DND-41 (cell line): ENCODE results near the gene C1QB.
"Not testable (repeated sequence)": the region's sequence is repeated elsewhere in the genome, so short reads cannot be mapped to it uniquely, and the experiment has no call there.

ENCODE experiments used
- ATAC-seq: fragments of 200-7000 bp; cut with Tn5 transposase; 3 replicates; pipeline ENCODE4 v1.9.1; 2021; ENCODE audit warnings: low read depth; ENCODE audit not compliant: insufficient read depth
- DNase-seq: peaks from one replicate; pipeline ENCODE4 v3.0.0-alpha.2; 2020
- H2AFZ ChIP-seq: 2 replicates; pipeline ENCODE4 v1.6.0; 2012; ENCODE audit warnings: low read depth, low read length
- H3K27ac ChIP-seq: 2 replicates; pipeline ENCODE4 v1.5.1; 2012; ENCODE audit warnings: low read length, inconsistent platforms
- H3K27me3 ChIP-seq: fragments of 200-600 bp; sonication (generic); 2 replicates; pipeline ENCODE4 v1.6.0; 2012; ENCODE audit warnings: low read length, mild to moderate bottlenecking, inconsistent platforms; ENCODE audit not compliant: insufficient read depth, poor library complexity
- H3K36me3 ChIP-seq: 2 replicates; pipeline ENCODE4 v1.5.1; 2012; ENCODE audit warnings: low read length, inconsistent platforms; ENCODE audit not compliant: insufficient read depth
- H3K4me1 ChIP-seq: 2 replicates; pipeline ENCODE4 v1.5.1; 2012; ENCODE audit warnings: mild to moderate bottlenecking, low read length; ENCODE audit not compliant: insufficient read depth
- H3K4me2 ChIP-seq: 2 replicates; pipeline ENCODE4 v1.6.0; 2012; ENCODE audit warnings: mild to moderate bottlenecking, moderate library complexity, low read length, inconsistent platforms; ENCODE audit not compliant: insufficient read depth
- H3K4me3 ChIP-seq, 2 experiments: fragments of 200-600 bp in 1 of 2; shearing (Covaris generic) in 1 of 2; 2 replicates each; pipeline ENCODE4 v1.5.1; 2012 to 2016; ENCODE audit warnings: inconsistent platforms in 2 of 2, low read length in 2 of 2, mild to moderate bottlenecking in 2 of 2, low read depth in 1 of 2, moderate library complexity in 1 of 2
- H3K79me2 ChIP-seq: 2 replicates; pipeline ENCODE4 v1.6.0; 2012; ENCODE audit warnings: low read length, inconsistent platforms; ENCODE audit not compliant: insufficient read depth
- H3K9ac ChIP-seq: 2 replicates; pipeline ENCODE4 v1.6.0; 2012; ENCODE audit warnings: low read depth, mild to moderate bottlenecking, inconsistent platforms, low read length, moderate library complexity
- H3K9me3 ChIP-seq: 2 replicates; pipeline ENCODE4 v1.5.1; 2012; ENCODE audit warnings: low read length, moderate library complexity, mild to moderate bottlenecking, inconsistent platforms; ENCODE audit not compliant: insufficient read depth, severe bottlenecking
- H4K20me1 ChIP-seq: 2 replicates; pipeline ENCODE4 v1.6.0; 2012; ENCODE audit warnings: low read length; ENCODE audit not compliant: insufficient read depth
- EZH2 ChIP-seq: IDR thresholded peaks from 3 replicates; pipeline ENCODE4 v1.6.1; 2012; ENCODE audit warnings: borderline replicate concordance, low read depth, mild to moderate bottlenecking, moderate library complexity, low read length, inconsistent platforms; ENCODE audit not compliant: severe bottlenecking
- TF ChIP-seq, protein P1 (sequence below): IDR thresholded peaks from 2 replicates; pipeline ENCODE4 v1.5.1; 2012; ENCODE audit warnings: borderline replicate concordance, low read length, moderate library complexity, mild to moderate bottlenecking; ENCODE audit not compliant: poor library complexity, severe bottlenecking; ENCODE audit errors: extremely low read depth

The C1QB gene

DNA sequence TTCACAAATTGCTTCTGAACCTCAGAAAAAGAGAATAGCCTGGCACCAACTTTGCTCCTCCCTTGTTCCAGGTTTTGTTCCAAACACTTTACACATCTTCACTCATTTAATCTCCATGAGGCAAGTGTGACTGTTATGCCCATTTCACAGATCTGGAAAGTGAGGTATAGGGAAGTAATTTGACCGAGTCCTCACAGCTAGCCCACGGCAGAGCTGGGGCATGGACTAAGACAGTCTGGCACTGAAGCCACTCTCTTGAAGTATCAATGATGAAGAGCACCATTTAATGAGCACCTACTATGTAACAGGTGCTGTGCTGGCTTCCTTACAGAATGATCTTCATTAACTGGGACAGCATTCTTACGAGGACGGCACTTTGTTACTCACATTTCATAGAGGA, 19.0 kb downstream of the C1QB start:
- Histone ChIP-seq H2AFZ (no peak overlapping the region), H4K20me1 (peaks cover 4% of the 10 kb centered on the region; the same call in 1 of the 2 replicates), H3K4me1 (no peaks in the 10 kb centered on the region), H3K27me3 (peaks cover 16% of the 10 kb centered on the region), H3K36me3 (no peaks in the 10 kb centered on the region), H3K4me2 (no peak overlapping the region), H3K9ac (no peak overlapping the region), H3K9me3 (no peaks in the 10 kb centered on the region), H3K4me3 (no peak overlapping the region), H3K79me2 (no peaks in the 10 kb centered on the region), H3K27ac (no peak overlapping the region)
- DNase-seq (no peak), ATAC-seq (no peak)
- TF ChIP-seq EZH2 = no peak
- TF ChIP-seq, protein P1, sequence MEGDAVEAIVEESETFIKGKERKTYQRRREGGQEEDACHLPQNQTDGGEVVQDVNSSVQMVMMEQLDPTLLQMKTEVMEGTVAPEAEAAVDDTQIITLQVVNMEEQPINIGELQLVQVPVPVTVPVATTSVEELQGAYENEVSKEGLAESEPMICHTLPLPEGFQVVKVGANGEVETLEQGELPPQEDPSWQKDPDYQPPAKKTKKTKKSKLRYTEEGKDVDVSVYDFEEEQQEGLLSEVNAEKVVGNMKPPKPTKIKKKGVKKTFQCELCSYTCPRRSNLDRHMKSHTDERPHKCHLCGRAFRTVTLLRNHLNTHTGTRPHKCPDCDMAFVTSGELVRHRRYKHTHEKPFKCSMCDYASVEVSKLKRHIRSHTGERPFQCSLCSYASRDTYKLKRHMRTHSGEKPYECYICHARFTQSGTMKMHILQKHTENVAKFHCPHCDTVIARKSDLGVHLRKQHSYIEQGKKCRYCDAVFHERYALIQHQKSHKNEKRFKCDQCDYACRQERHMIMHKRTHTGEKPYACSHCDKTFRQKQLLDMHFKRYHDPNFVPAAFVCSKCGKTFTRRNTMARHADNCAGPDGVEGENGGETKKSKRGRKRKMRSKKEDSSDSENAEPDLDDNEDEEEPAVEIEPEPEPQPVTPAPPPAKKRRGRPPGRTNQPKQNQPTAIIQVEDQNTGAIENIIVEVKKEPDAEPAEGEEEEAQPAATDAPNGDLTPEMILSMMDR = no peak

DNA sequence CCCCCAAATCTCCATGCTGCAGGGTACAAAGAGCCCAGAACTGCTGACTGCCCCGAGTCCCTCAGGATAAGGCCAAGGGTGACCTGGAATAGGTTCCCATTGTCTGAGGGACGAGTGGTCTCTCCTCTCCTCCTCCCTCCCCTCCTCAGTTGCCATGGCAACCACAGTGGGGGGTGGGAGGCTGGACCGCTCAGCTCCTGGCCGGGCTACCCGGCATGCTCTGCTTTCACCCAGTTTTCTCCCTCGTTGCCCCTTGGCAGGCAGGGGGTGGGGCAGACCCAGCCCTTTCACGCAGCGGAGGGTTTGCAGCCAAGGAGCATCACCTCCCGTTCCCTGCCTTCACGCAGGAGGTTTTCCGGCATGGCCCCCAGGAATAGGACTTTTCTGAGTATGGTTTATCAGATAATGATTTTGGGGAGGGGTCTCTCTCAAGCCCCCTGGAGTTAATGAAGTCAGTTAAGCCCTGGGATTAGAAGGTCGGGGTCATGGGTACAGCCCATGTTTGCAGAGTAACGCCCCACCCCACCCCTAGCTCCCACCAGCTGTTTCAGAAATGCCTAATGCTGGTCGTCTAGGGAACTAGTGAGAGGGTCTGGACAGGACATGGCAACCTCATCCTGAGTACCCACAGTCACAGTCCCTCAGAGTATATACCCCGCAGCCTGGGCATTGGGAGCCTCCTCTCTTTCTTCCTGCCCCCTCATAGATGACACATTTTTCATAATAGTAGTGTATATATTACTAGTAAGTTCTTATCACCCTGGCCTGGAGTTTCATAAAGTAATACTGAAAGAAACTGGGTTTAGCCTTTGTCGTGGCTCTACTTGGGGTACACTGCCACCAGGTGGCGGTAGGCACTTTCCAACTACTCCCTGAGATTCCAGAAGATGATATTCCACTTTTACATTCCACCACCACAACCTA, 20.7 kb downstream of the C1QB start:
- ATAC-seq = no peak
- Histone ChIP-seq H3K9ac (no peak overlapping the region), H4K20me1 (peaks cover 4% of the 10 kb centered on the region; the same call in 1 of the 2 replicates), H3K4me1 (no peaks in the 10 kb centered on the region), H3K36me3 (no peaks in the 10 kb centered on the region), H3K79me2 (no peaks in the 10 kb centered on the region), H3K4me3 (no peak overlapping the region), H3K27me3 (peaks cover 13% of the 10 kb centered on the region), H3K4me2 (no peak overlapping the region), H2AFZ (no peak overlapping the region), H3K9me3 (no peaks in the 10 kb centered on the region), H3K27ac (no peak overlapping the region)
- TF ChIP-seq, protein P1 = peak; percentile 54
- no peak for TF ChIP-seq EZH2
- no peak for DNase-seq

DNA sequence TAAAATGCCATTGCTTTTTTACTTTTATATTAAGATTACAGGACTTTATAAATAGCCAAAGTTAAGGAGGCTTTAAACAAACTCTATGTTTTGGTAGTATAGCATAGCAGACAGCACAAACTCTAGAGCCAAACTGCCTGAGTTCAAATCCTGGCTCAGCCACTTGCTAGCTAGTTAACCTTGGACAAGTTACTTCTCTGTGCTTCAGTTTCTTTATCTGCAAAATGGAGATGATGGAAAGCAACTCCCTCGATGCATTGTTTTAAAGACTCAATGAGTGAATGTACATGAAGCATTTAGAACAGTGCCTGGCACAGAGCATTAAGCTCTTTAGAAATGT, 21.3 kb downstream of the C1QB start:
- DNase-seq (no peak), ATAC-seq (no peak)
- Histone ChIP-seq H3K4me2 (no peak overlapping the region), H3K9me3 (no peaks in the 10 kb centered on the region), H3K27me3 (peaks cover 13% of the 10 kb centered on the region), H3K4me3 (no peak overlapping the region), H4K20me1 (peaks cover 4% of the 10 kb centered on the region; the same call in 1 of the 2 replicates), H3K27ac (no peak overlapping the region), H3K4me1 (no peaks in the 10 kb centered on the region), H2AFZ (no peak overlapping the region), H3K9ac (no peak overlapping the region), H3K36me3 (no peaks in the 10 kb centered on the region), H3K79me2 (no peaks in the 10 kb centered on the region)
- TF ChIP-seq, protein P1 = no peak
- no peak for TF ChIP-seq EZH2

DNA sequence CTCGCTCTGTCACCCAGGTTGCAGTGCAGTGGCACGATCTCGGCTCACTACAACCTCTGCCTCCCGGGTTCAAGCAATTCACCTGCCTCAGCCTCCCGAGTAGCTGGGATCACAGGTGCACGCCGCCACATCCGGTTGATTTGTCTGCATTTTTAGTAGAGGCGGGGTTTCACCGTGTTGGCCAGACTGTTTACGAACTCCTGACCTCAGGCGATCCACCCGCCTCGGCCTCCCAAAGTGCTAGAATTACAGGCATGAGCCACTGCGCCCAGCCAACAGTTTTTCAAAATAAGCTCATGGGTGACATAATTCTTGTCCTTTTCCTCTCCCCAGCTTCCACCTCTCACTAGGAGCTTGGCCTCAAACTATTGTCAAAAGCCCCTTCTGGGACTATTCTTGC, 23.1 kb downstream of the C1QB start:
- not testable (repeated sequence) for H3K4me2 ChIP-seq, ATAC-seq

More for the DNA sequence above, 23.1 kb downstream of the C1QB start:
- not testable (repeated sequence) for DNase-seq, H3K9ac ChIP-seq, H3K4me1 ChIP-seq, H4K20me1 ChIP-seq, H3K9me3 ChIP-seq, H3K79me2 ChIP-seq, H3K4me3 ChIP-seq, H3K36me3 ChIP-seq, H2AFZ ChIP-seq, H3K27ac ChIP-seq
- H3K27me3 ChIP-seq = peaks cover 13% of the 10 kb centered on the region
